DOHH2 (cell line): ENCODE data around the gene POFUT2.

Source experiments
- EZH2phosphoT487 ChIP-seq: fragments of 200-600 bp; sonication (generic); IDR thresholded peaks from 2 replicates; pipeline ENCODE4 v1.6.1; 2017; ENCODE audit warnings: borderline replicate concordance, mild to moderate bottlenecking, antibody characterized with exemption, low read length, moderate library complexity, mixed read lengths
- TF ChIP-seq, protein P1 (sequence below): fragments of 200-600 bp; sonication (generic); IDR thresholded peaks from one replicate; pipeline ENCODE4 v1.5.1; 2014; ENCODE audit warnings: antibody characterized with exemption, mild to moderate bottlenecking, low read depth, low read length; ENCODE audit not compliant: poor library complexity, severe bottlenecking

- TF ChIP-seq, protein P1, sequence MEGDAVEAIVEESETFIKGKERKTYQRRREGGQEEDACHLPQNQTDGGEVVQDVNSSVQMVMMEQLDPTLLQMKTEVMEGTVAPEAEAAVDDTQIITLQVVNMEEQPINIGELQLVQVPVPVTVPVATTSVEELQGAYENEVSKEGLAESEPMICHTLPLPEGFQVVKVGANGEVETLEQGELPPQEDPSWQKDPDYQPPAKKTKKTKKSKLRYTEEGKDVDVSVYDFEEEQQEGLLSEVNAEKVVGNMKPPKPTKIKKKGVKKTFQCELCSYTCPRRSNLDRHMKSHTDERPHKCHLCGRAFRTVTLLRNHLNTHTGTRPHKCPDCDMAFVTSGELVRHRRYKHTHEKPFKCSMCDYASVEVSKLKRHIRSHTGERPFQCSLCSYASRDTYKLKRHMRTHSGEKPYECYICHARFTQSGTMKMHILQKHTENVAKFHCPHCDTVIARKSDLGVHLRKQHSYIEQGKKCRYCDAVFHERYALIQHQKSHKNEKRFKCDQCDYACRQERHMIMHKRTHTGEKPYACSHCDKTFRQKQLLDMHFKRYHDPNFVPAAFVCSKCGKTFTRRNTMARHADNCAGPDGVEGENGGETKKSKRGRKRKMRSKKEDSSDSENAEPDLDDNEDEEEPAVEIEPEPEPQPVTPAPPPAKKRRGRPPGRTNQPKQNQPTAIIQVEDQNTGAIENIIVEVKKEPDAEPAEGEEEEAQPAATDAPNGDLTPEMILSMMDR: no peak
- TF ChIP-seq EZH2phosphoT487: no peak
Observed at GRCh38 chr21:45243603-45244002, 44.1 kb downstream of the POFUT2 start.
